Measurements from ENCODE around the gene MKLN1. TPM values are rescaled to one million over a fixed set of nuclear protein-coding genes. Genes with fewer than 3 reads are reported as not detected.
"Not testable (repeated sequence)": the region's sequence is repeated elsewhere in the genome, so short reads cannot be mapped to it uniquely, and the experiment has no call there.

MKLN1 gene
- total RNA-seq, 1 experiment from 2014 or later, result 90.2 TPM

DNA sequence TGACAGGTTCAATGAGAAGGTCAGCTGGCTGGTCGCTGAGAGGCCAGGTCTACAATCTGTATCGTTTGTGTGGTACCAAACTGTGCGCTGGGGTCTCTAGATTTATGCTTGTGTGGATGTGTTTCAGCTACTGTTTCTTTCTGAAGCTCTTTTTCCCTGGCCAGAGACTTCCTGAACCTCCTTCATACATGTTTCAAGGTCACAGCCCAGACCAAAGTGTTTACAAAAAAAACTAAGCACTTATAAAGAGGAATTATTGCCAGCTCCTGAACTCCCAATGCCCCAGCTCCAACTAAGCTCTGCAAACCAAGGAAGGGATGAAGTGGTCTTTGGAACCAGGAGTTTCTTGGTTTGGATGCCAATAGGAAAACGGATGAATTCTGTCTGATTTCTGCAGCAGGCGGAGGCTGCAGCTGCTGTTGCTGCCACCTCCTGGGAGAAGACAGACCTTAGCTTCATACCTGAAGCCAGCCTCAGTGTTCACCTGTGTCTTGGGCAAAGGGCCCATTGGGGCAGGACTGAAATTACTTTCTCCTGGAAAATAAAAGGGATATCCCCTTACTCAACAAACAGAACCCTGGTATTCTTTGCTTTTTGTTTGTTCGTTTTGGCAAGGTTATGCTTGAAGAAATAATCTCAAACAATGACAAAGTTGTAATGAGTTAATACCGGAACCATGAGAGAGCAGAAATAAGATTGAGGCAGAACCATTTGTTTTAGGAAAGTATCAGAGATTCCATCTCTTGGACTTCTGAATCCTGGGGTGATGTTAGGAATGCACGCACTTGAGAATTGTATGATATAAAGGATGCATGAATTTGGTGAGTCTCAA, 24.6 kb upstream of the MKLN1 start:
- peaks cover 5% of the 10 kb centered on the region for H3K9me3 ChIP-seq (ENCODE audit: low read depth, low read length, poor library complexity, severe bottlenecking)
- no peak overlapping the region for H3K4me3 ChIP-seq (ENCODE audit: low read depth, low read length, poor library complexity, severe bottlenecking)
- no peaks in the 10 kb centered on the region for H3K36me3 ChIP-seq (ENCODE audit: insufficient read depth, low read length, poor library complexity, severe bottlenecking)
- no peak for TF ChIP-seq EZH2 (IDR thresholded peaks at IDR 0.05; ENCODE audit: borderline replicate concordance, low read depth, low read length, poor library complexity, severe bottlenecking)
- TF ChIP-seq, protein P1, sequence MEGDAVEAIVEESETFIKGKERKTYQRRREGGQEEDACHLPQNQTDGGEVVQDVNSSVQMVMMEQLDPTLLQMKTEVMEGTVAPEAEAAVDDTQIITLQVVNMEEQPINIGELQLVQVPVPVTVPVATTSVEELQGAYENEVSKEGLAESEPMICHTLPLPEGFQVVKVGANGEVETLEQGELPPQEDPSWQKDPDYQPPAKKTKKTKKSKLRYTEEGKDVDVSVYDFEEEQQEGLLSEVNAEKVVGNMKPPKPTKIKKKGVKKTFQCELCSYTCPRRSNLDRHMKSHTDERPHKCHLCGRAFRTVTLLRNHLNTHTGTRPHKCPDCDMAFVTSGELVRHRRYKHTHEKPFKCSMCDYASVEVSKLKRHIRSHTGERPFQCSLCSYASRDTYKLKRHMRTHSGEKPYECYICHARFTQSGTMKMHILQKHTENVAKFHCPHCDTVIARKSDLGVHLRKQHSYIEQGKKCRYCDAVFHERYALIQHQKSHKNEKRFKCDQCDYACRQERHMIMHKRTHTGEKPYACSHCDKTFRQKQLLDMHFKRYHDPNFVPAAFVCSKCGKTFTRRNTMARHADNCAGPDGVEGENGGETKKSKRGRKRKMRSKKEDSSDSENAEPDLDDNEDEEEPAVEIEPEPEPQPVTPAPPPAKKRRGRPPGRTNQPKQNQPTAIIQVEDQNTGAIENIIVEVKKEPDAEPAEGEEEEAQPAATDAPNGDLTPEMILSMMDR (conservative IDR thresholded peaks at IDR 0.05; ENCODE audit: low read depth, low read length), result peak; percentile 45; the same call in 1 of the 2 replicates
- H3K4me1 ChIP-seq (ENCODE audit: insufficient read depth, low read length, poor library complexity, severe bottlenecking), result no peaks in the 10 kb centered on the region
- no peaks in the 10 kb centered on the region for H3K27me3 ChIP-seq (replicated peaks; ENCODE audit: insufficient read depth, low read depth, low read length, poor library complexity)
- DNase-seq (ENCODE audit: low spot score), result no peak
- H3K27ac ChIP-seq (ENCODE audit: low read depth, low read length, poor library complexity, severe bottlenecking), result no peak overlapping the region
- intact Hi-C loops (cut with micrococcal nuclease; ENCODE audit: unreplicated experiment), result no loop called here
- BruUV-seq (replicated peaks), result no TSS peak
- ChIA-PET POLR2A (ENCODE audit: low non-redundant PET) (no interaction called here), CTCF (no interaction called here)

DNA sequence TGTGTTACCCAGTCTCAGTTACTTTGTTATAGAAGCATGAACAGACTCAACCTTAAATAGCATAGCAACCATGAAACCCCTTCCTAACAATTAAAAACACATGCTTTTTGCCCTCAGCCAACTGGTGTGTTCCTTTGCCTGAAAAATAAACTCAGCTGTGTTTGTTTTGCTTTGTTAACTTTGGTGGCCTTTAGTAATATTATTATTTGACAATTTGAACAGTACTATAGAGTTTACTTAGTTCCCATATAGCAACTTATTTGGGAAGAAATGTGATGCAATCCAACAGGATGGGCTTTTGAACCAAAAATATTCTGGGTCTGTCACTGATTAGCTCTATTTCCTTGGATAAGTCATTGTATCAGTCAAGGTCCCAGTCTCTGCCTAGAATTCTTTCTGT, 22.5 kb upstream of the MKLN1 start:
- ChIA-PET CTCF (no interaction called here), POLR2A (ENCODE audit: low non-redundant PET) (no interaction called here)
- H3K36me3 ChIP-seq (ENCODE audit: insufficient read depth, low read length, poor library complexity, severe bottlenecking), result no peaks in the 10 kb centered on the region
- H3K4me1 ChIP-seq (ENCODE audit: insufficient read depth, low read length, poor library complexity, severe bottlenecking), result no peaks in the 10 kb centered on the region
- no TSS peak for BruUV-seq (replicated peaks)
- H3K27ac ChIP-seq (ENCODE audit: low read depth, low read length, poor library complexity, severe bottlenecking), result no peak overlapping the region
- no peak for TF ChIP-seq EZH2 (IDR thresholded peaks at IDR 0.05; ENCODE audit: borderline replicate concordance, low read depth, low read length, poor library complexity, severe bottlenecking)
- TF ChIP-seq, protein P1 (conservative IDR thresholded peaks at IDR 0.05; ENCODE audit: low read depth, low read length), result no peak
- H3K9me3 ChIP-seq (ENCODE audit: low read depth, low read length, poor library complexity, severe bottlenecking), result peaks cover 6% of the 10 kb centered on the region
- no peaks in the 10 kb centered on the region for H3K27me3 ChIP-seq (replicated peaks; ENCODE audit: insufficient read depth, low read depth, low read length, poor library complexity)
- DNase-seq (ENCODE audit: low spot score), result no peak
- no peak overlapping the region for H3K4me3 ChIP-seq (ENCODE audit: low read depth, low read length, poor library complexity, severe bottlenecking)
- intact Hi-C loops (cut with micrococcal nuclease; ENCODE audit: unreplicated experiment), result no loop called here

DNA sequence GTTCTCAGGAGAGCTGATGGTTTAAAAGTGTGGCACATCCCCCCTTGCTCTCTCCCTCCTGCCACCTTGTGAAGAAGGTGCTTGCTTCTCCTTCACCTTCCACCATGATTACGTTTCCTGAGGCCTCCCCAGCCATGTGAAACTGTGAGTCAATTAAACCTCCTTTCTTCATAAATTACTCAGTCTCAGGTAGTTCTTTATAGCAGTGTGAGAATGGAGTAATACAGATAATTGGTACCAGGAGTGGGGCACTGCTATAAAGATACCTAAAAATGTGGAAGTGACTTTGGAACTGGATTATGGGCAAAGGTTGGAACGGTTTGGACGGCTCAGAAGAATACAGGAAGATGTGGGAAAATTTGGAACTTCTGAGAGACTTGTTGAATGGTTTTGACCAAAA, 21.6 kb upstream of the MKLN1 start:
- DNase-seq (ENCODE audit: low spot score); BruUV-seq (replicated peaks); H3K36me3 ChIP-seq (ENCODE audit: insufficient read depth, low read length, poor library complexity, severe bottlenecking); H3K4me1 ChIP-seq (ENCODE audit: insufficient read depth, low read length, poor library complexity, severe bottlenecking); H3K4me3 ChIP-seq (ENCODE audit: low read depth, low read length, poor library complexity, severe bottlenecking); H3K27ac ChIP-seq (ENCODE audit: low read depth, low read length, poor library complexity, severe bottlenecking); H3K27me3 ChIP-seq (replicated peaks; ENCODE audit: insufficient read depth, low read depth, low read length, poor library complexity); intact Hi-C loops (cut with micrococcal nuclease; ENCODE audit: unreplicated experiment); CTCF ChIA-PET: not testable (repeated sequence)
- POLR2A ChIA-PET (ENCODE audit: low non-redundant PET), result interaction anchor here (0.6 kb wide), 1 partner anchor 114 kb away, joined by 3 read pairs; no protein-coding TSS in a partner anchor
- H3K9me3 ChIP-seq (ENCODE audit: low read depth, low read length, poor library complexity, severe bottlenecking), result peaks cover 14% of the 10 kb centered on the region

DNA sequence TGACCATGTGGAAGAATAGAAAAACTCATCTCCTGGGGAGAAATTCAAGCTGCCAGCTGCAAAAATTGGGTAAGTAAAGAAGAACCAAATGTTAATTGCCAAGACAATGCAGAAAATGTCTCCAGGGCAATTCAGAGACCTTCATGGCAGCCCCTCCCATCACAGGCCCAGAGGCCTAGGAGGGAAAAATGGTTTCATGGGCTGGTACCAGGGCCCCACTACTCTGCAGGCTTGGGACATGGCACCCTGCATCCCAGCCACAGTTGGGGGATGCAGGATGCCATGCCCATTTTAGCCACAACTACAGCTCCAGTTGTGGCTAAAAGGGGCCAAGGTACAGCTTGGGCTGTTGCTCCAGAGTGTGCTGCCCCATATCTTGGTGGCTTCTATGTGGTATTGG, 20.9 kb upstream of the MKLN1 start:
- CTCF ChIA-PET, result no interaction called here
- no peaks in the 10 kb centered on the region for H3K36me3 ChIP-seq (ENCODE audit: insufficient read depth, low read length, poor library complexity, severe bottlenecking)
- no peak overlapping the region for H3K4me3 ChIP-seq (ENCODE audit: low read depth, low read length, poor library complexity, severe bottlenecking)
- no peak for DNase-seq (ENCODE audit: low spot score)
- POLR2A ChIA-PET (ENCODE audit: low non-redundant PET), result no interaction called here
- H3K9me3 ChIP-seq (ENCODE audit: low read depth, low read length, poor library complexity, severe bottlenecking), result peaks cover 20% of the 10 kb centered on the region
- intact Hi-C loops (cut with micrococcal nuclease; ENCODE audit: unreplicated experiment), result no loop called here
- H3K4me1 ChIP-seq (ENCODE audit: insufficient read depth, low read length, poor library complexity, severe bottlenecking), result no peaks in the 10 kb centered on the region
- no peaks in the 10 kb centered on the region for H3K27me3 ChIP-seq (replicated peaks; ENCODE audit: insufficient read depth, low read depth, low read length, poor library complexity)
- TF ChIP-seq, protein P1 (conservative IDR thresholded peaks at IDR 0.05; ENCODE audit: low read depth, low read length), result no peak
- TF ChIP-seq EZH2 (IDR thresholded peaks at IDR 0.05; ENCODE audit: borderline replicate concordance, low read depth, low read length, poor library complexity, severe bottlenecking), result no peak
- no peak overlapping the region for H3K27ac ChIP-seq (ENCODE audit: low read depth, low read length, poor library complexity, severe bottlenecking)
- no TSS peak for BruUV-seq (replicated peaks)
